ENCODE measurements around the gene HLTF. TPM values are rescaled to one million over a fixed set of nuclear protein-coding genes. Genes with fewer than 3 reads are reported as not detected.

Gene HLTF
- polyA plus RNA-seq, 4 donors: 40.3 to 51.6 (median 44.7) TPM

DNA sequence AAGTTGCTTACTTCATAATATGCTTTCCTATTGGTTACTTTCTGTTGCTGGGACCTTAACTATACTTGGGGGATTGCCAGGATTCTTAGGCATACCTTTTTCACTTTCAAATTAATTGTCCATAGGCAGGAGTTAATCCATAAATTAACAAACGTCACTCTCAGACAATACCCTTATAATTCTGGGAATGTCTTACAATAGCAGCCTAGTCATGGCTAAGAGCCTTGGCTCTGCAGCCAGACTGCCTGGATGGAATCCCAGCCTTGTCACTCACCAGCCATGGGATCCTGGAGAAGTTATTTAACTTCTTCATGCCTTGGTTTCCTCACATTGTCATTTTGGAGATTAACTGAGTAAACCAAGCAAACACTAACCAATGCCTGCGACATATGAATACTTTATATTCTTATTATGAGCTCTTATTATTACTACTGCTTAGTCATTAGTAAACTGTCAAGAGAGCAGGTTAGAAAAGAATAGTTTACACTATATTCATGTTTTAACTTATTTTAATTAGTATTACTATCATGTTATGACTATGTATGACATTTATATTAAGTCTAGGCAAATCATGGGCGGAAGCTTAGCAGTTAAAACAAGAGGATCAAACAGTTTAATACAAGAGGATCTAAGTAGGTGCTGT is 66.0 kb downstream of the HLTF start:
- DNase-seq (ENCODE audit: low read depth in 4 of 4, low spot score in 2 of 4): no peak

DNA sequence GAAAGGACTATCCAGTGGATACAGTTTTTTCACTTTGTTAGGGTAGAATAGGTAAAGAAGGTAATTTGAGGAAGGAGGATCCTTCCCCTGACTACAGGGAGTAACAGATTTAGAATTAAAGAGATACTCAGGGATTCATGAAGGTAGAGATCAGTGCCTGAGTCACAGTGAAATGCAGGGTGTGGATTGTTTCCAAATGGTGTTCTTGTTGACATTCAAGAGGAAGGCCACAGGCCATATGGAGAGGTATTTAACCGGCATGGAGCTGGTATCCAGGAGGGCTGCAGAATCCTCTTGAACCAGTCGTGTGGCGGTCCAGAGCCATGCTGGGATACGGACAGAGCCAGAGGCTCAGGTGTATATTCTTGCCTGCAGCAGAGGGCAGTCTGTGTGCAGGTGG is 66.8 kb downstream of the HLTF start:
- DNase-seq (ENCODE audit: low read depth in 4 of 4, low spot score in 2 of 4): no peak

DNA sequence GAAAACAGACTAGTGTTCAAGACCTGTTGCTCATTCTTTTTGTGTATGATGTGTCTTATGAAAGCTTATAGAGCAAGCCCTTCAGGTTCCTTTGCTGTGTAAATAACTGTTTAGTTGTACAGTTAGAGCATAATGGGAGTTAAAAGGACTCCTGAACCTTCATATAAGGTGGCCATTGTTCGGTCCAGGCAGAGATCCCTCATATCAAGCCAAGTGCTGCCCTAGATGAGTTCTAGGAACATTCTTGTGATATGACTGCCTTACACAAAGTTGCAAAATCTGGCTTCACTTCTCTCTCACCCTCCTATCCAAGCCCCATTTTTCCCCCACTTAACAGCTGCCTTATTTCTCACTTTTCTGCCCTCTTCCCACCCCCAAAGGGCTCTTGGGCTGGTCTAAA is 68.1 kb downstream of the HLTF start:
- DNase-seq (ENCODE audit: low read depth in 4 of 4, low spot score in 2 of 4): no peak

GRCh38 chr3:149016669-149017541 is 69.4 kb downstream of the HLTF start:
- no peak for DNase-seq (ENCODE audit: low read depth in 4 of 4, low spot score in 2 of 4)

GRCh38 chr3:149016242-149016641 is 70.1 kb downstream of the HLTF start:
- DNase-seq (ENCODE audit: low read depth in 4 of 4, low spot score in 2 of 4): no peak

DNA sequence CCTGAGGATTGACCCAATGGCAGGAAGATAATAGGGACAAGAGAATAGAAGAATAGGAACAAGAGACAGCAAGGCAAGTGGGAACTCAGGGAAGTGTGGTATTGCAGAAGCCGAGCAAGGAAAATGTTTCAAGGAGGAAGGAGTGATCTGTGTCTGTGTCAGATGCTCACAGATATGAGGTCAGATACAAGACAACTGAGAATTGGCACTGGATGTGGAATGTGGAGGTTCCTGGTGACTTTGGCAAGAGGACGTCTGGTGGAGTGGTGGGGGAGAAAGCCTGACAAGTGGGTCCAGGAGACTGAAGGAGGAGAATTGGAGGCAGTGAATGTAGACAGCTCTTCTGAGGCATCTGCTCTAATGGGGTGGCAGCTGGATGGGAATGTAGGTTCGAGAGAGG is 70.9 kb downstream of the HLTF start:
- no peak for DNase-seq (ENCODE audit: low read depth in 4 of 4, low spot score in 2 of 4)

DNA sequence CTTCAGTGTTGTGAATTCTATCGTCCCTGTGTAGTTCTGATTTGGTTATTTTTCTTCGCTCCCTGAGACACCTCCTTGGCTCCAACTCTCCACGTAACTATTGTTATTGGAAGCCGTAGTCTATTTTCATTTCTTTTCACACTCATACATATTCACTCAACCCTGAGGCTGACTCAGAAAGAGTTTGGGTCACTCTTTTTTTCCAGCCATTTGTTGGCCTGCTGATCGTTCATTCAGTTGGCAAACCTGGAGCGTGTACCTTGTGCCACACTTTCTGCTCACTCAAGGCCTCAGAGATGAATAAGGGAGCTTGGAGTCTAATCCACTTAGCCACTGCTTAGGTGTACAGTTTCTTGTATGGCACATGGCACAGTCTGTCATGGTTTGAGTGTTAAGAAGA is 72.6 kb downstream of the HLTF start:
- DNase-seq (ENCODE audit: low read depth in 4 of 4, low spot score in 2 of 4): no peak

DNA sequence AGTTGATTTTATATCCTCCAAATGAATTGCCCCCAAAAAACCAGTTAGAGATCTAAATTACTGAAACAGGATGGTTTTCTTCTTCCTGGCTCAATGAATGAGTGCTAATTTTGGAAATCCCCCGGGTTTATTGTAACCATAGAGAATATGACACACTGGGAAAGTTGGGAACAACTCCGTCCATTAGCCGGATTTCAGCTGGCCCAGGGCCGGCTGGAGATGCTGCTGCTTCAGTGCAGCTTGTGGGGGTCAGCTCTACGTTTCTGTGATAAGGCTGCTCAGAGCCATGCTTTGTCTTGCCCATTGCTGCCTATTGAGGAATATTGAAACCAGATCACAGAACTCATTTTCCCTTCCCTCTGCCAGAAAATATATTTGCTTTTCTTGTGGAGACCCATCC is 74.7 kb downstream of the HLTF start:
- DNase-seq (ENCODE audit: low read depth in 4 of 4, low spot score in 2 of 4): no peak

GRCh38 chr3:149010966-149011365 is 75.4 kb downstream of the HLTF start:
- no peak for DNase-seq (ENCODE audit: low read depth in 4 of 4, low spot score in 2 of 4)

DNA sequence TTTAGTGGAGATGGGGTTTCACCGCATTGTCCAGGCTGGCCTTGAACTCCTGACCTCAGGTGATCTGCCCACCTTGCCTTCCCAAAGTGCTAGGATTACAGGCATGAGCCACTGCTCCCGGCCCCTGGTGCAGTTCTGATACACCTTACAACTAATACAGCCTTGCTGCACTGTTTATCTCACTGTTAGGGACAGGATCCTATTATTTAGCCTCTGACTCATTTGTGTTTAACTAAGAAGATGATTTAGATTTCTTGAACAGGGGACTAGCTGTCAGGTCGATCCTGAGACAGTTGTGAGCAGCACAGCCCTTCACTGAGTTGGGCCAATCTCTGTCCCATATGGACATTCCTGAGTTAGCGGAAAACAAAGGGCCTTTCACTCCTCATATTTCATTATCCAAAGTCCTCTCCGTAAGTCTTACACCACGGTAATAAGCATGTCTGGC is 75.8 kb downstream of the HLTF start:
- DNase-seq (ENCODE audit: low read depth in 4 of 4, low spot score in 2 of 4): no peak

- no peak for DNase-seq (ENCODE audit: low read depth in 4 of 4, low spot score in 2 of 4)
Measured at GRCh38 chr3:149009732-149010131, 76.6 kb downstream of the HLTF start.

GRCh38 chr3:149007567-149008257 is 78.6 kb downstream of the HLTF start:
- DNase-seq (ENCODE audit: low read depth in 4 of 4, low spot score in 2 of 4): no peak

DNA sequence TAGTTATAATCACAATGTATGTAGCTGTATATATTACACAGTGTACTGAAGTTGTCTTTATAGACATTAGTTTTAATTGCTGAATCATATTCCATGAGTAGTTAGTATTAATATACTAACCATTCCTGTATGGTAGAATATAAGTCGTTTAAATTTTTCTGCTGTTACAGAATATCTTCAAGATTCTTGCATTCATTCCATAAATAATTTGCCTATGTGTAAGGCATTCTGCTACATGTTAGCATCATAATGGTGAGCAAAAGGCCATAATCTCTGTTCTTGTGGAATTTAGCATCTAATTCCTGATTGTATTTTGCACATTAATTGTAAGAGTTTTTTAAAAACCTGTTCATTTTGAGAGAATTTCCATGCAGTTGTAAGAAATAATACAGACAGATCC is 80.9 kb downstream of the HLTF start:
- DNase-seq (ENCODE audit: low read depth in 4 of 4, low spot score in 2 of 4): no peak

DNA sequence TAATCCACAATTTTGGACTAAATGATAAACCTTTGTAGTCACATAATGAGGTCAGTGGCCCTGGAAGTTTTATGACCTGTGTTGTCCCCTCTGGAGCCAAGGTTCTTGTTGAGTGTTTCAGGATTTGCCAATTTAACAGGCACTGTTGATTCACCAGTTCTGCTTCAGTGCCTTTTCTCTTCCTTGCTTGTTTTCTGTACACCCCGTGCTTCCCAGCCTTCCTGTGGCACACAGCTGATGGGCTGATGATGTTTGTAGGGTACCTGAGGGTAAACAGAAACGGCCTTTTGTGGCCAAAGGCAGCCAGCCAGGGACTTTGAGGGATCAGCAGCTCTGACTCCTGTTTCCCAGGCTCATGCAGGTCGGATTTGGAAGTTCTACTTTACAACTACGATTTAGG is 81.7 kb downstream of the HLTF start:
- no peak for DNase-seq (ENCODE audit: low read depth in 4 of 4, low spot score in 2 of 4)

- DNase-seq (ENCODE audit: low read depth in 4 of 4, low spot score in 2 of 4): no peak
Measured at GRCh38 chr3:149003653-149004305, 82.6 kb downstream of the HLTF start.

DNA sequence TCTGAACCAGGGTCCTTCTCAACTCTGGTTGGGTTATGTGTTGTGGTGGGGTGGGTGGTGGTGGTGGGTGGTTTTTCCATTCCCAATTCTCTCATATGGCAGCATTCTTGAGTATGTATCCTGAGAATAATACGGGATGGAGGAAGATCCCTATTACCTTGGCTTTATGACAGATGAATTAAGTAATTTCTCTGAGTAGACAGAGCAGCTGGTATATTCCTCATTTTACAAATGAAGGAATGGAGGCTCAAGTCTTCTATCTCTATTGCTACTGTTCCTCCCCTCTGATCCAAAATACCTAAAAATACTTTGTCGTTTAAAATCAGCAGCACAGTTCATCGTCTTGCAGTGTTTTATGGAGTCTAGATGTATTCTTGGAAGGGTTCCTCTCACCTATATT is 84.6 kb downstream of the HLTF start:
- DNase-seq (ENCODE audit: low read depth in 4 of 4, low spot score in 2 of 4): no peak

DNA sequence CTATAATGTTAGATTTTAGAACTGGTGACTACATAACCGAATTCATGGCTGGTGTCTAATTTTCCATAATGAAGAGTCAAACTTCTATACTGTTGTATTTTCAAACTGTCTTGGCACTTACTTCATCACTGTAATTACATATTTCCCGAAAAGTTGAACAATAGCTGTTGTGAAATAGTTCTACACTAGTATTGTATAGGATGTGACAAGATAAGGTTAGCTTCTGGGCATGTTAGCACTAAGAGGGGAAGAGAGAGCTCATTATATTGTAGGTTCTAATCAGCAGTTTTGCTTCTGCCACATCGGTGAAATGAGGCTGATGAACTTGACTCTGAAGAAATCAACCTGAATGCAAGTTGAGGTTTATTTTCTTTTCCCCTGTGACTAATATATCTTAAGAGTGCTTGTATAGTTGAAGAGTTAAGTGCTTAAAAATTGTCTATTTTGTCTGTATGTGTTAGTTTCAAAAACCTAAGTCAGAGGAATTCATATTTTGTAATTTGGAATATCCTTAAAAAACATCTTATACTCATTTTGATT is 86.1 kb downstream of the HLTF start:
- DNase-seq (ENCODE audit: low read depth in 4 of 4, low spot score in 2 of 4): no peak

DNA sequence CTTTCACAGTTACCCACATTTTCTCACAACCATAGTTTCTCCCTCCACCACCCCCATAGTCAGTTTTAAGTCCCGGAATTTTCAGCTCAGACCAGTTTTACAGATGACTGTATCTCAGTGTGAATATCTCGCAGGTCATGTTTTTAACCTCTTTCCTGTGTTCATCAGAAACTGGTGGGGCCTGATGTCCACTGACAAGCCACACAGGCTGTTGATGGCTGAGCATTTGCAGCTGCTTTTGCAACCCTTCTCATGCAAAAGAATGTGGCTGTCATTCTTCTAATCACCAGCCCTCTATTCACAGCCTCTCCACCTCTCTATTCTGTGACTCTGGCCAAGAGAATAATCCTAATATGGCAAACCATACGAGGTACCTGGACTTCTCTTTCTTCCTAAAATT is 86.5 kb downstream of the HLTF start:
- DNase-seq (ENCODE audit: low read depth in 4 of 4, low spot score in 2 of 4): no peak

GRCh38 chr3:148998715-148999423 is 87.5 kb downstream of the HLTF start:
- no peak for DNase-seq (ENCODE audit: low read depth in 4 of 4, low spot score in 2 of 4)

- DNase-seq (ENCODE audit: low read depth in 4 of 4, low spot score in 2 of 4): no peak
Measured at GRCh38 chr3:148998297-148998696, 88.0 kb downstream of the HLTF start.
